Measurements from ENCODE around the gene RBM15.

The RBM15 gene

DNA sequence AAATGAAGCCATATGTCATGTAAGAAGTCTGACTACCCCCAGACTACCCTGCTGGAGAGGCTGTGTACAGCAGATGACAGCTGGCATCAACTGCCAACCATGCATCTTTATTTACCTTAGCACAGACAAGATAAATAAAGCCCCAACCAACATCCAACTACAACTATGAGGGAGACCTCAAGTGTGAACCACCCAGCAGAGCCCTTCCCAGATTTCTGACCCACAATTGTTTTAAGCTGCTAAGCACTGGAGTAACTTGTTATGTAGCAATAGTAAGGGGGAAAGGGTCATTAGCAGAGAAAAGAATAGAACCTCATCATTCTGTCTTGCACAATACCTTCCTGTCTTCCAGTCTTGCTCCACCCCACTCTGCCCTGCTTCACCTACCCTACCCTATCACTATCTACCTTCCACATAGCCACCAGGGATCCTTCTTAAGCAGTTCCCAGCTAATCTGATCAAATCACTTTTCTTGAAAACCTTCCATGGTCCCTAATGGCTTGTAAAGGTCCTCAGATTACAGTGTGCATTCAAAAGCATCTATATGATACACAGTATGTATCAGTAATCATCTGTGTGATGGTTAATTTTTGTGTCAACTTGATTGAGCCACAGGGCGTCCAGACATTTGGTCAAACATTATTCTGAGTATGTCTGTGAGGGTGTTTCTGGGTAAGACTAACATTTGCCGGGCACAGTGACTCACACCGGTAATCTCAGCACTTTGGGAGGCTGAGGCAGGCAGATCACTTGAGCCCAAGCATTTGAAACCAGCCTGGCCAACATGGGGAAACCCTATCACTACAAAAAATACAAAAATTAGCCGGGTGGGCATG, 19.6 kb upstream of the RBM15 start:
- no peak for DNase-seq (ENCODE audit: low read depth in 2 of 2)

DNA sequence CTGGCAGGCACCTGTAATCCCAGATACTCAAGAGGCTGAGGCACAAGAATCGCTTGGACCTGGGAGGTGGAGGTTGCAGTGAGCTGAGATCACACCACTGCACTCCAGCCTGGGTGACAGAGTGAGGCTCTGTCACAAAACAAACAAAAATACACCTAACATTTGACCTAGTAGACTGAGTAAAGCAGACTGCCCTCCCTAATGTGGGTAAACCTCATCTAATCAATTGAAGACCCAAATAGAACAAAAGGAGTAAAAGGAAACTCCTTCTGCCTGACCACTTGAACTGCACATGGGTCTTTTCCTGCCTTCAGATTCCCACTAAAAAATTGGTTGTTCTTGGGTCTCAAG, 19.0 kb upstream of the RBM15 start:
- no peak for DNase-seq (ENCODE audit: low read depth in 2 of 2)

DNA sequence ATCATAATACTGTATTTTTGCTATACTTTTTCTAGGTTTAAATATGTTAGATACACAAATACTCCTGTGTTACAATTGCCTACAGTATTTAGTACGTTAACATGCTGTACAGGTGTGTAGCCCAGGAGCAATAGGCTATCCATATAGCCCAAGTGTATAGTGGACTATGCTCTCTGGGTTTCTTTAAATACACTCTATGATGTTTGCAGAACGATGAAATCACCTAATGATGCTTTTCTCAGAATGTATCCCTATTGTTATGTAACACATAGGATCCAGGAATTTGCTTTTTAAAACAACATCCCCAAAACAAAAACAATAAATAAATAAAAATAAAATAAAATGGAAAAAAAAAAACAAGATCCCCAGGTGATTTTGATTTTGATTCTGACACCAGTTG, 18.1 kb upstream of the RBM15 start:
- no peak for DNase-seq (ENCODE audit: low read depth in 2 of 2)

DNA sequence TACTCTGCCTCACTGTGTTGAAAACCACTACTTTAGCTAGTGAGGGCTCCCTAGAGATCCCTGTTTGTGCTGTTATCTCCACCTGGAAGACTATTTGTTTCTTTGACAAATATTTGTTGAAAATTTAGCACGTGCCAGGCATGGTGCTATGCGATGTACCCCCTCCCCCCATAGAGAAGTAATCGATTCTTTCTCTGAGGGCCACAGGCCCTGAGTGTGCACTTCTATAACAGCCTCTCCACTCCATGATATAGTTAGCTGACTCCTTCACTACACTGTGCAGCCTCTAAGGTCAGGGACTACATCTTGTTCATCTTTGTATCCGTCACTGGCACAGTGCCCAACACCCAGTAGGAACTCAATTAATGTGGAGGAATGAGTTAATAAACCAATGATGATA, 17.3 kb upstream of the RBM15 start:
- DNase-seq (ENCODE audit: low read depth in 2 of 2): no peak

DNA sequence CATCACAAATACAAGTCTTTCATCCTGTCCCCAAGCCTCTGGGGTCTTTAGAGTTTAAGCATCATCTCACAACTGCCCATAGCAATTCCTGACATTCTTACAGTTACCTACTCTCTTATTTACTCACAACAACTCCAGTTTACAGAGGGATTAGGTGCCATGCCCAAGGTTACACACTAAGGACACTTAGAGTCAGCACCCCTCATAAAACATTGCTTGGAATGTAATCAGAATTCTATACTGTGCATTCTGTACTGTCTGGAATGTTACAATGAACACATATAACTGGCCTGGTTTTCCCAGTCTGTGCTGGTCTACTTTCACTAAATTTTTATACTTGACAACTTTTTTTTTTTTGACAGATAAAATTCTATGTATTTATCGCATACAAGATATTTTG, 14.5 kb upstream of the RBM15 start:
- no peak for DNase-seq (ENCODE audit: low read depth in 2 of 2)

DNA sequence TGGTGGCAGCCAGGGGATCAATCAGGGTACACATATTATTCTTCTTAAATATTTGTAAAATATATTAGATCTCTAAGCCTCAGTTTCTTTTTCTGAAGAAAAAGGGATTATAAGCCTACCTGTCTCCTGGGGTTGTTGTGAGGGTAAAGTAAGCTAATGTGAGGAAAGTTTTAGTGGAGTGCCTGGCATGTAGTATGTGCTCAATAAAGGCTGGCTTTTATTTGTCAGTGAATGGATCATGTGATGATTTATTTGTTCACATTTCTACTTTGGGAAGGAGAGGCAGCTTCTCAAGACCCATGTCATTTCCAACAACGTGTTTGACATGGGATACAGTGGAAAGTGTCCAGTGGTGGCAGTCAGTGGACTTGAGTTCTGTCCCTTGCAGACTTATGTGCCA, 12.4 kb upstream of the RBM15 start:
- no peak for DNase-seq (ENCODE audit: low read depth in 2 of 2)

DNA sequence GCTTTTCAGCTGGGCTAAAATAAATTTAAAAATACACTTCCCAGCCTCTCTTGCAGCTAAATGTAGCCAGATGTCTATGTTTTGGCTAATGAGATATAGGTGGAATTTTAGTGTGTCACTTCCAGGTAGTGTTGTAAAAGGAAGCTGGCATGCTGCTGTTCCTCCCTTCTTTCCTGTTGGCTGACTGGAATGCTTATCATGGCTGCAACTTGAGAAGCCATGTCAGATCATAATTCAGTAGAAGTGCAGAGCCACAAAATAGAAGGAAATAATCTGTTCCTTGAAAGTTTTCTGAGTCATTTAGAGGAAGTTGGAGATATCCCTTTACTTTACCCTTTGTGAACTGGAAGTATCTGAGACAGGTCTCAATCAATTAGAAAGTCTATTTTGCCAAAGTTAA, 10.9 kb upstream of the RBM15 start:
- no peak for DNase-seq (ENCODE audit: low read depth in 2 of 2)

DNA sequence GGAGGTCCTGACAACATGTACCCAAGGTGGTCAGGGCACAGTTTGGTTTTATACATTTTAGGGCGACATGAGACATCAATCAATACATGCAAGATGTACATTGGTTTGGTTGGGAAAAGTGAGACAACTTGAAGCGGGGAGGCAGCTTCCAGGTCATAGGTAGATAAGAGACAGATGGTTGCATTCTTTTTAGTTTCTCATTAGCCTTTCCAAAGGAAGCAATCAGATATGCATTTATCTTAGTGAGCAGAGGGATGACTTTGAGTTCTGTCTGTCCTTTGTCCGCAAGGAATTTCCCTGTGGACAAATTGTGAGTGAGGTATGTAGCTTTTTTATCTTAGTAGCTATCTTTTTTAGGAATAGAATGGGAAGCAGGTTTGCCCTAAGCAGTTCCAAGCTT, 10.5 kb upstream of the RBM15 start:
- DNase-seq (ENCODE audit: low read depth in 2 of 2): no peak

DNA sequence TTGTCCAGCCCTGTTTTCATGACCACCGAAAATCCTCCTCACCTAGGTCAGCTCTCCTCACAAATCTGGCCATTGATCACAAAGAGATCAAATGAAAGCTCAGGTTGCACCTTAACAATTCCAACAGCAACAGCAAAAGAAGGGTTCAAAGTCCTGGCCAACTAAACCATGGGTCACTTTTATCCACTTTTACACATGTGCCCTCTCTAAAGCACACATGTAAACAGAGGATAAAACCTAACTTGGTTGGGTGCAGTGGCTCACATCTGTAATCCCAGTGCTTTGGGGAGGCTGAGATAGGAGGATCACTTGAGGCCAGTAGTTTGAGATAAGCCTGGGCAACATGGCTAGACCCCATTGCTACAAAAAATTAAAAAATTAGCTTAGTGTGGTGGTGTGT, 3.9 kb upstream of the RBM15 start:
- no peak for DNase-seq (ENCODE audit: low read depth in 2 of 2)

DNA sequence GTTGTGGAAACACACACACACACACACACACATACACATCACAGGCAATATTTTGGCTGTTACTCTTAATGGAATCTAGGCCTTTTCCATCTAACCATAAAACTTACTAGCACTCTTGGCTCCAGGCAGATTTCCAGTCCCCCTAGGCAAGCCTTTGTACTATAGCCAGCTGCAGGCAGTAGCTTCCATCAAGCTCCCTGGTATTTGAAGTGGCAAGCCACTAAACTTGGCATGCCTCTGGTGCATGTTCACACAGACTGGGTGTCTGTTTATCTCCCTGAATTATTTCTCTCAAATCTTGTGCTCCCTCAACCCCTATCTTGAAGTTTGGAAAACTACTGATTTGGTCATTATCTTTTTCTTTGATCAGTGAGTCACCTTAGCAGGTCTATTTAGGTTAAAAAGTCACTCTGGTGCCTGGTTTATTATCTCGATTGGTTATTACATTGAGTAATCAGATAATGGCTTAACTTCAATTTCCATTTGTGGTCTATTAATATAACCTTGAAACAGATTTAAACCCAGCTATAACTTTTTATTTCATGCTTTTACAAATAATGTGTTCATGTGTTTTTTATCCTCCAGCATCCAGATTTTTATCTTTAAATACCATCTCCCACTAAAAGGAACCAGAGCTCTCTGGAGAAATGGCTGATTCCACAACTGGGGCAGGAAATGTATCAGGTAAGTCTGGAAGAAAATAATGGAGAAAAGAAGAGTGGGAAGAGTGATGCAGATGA, 2.7 kb upstream of the RBM15 start:
- DNase-seq (ENCODE audit: low read depth in 2 of 2): no peak

DNA sequence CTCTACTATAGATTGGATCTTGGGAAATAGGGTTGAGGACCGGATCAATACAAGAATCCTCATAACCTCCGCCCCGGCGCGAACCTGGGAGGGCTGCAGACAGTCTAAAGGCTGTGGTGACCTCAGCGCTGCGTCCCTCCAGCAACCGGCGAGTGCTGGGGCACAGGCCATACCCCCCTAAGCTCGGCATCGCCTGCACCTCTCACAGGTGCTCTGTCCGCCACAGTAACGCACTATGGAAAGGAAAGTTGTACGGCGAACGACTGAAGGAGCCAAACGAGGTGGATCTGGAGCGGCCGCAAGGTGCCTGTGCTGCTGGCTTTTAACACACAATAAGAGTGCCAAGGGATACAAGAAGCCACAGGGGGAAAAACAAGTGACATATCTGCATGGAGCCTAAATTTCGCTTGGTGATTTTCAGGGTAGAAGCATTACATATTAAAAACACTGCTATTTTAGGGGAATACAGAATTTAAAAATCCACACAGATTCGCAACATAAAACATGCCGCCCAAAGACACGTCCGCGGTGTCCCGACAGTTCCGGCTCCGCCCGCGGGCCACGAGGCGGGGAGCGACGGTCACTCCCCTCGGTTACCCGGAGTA, 1.4 kb upstream of the RBM15 start:
- DNase-seq (ENCODE audit: low read depth in 2 of 2): no peak

DNA sequence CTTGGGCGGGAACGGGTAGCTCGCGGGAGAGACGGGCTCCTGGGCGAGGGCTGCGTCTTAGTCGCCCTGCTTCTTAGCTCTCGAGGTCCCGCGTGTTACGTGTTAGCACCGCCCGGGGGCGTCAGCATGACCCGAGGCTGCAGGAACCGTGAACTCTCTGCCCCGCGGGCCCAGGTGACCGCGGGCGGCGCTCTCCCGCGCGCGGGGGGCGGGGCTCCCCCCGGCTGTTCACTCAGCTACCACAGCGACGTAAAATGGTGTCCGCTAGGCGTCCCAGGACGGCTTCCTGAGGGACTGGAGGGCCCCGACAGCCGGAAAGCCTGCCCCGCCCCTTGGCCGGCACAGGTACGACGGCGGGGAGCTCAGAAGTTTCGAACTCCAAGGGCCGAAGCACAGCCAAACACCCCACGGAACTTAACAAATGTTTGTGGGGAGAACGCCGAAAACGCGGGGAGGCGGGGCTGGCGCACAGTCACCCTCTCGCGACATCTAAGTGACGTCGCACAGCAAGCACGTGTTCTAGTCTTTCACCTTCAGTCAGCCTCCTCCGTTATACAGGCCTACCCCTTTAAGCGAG, 780 bp upstream of the RBM15 start:
- no peak for DNase-seq (ENCODE audit: low read depth in 2 of 2)

DNA sequence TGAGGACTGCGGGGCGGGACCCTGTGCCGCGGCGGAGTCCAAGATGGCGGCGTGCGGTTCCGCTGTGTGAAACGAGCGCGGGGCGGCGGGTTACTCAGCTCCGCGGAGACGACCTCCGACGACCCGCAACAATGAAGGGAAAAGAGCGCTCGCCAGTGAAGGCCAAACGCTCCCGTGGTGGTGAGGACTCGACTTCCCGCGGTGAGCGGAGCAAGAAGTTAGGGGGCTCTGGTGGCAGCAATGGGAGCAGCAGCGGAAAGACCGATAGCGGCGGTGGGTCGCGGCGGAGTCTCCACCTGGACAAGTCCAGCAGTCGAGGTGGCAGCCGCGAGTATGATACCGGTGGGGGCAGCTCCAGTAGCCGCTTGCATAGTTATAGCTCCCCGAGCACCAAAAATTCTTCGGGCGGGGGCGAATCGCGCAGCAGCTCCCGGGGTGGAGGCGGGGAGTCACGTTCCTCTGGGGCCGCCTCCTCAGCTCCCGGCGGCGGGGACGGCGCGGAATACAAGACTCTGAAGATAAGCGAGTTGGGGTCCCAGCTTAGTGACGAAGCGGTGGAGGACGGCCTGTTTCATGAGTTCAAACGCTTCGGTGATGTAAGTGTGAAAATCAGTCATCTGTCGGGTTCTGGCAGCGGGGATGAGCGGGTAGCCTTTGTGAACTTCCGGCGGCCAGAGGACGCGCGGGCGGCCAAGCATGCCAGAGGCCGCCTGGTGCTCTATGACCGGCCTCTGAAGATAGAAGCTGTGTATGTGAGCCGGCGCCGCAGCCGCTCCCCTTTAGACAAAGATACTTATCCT, 430 bp downstream of the RBM15 start:
- DNase-seq (ENCODE audit: low read depth in 2 of 2): no peak

DNA sequence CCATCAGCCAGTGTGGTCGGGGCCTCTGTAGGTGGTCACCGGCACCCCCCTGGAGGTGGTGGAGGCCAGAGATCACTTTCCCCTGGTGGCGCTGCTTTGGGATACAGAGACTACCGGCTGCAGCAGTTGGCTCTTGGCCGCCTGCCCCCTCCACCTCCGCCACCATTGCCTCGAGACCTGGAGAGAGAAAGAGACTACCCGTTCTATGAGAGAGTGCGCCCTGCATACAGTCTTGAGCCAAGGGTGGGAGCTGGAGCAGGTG, 961 bp downstream of the RBM15 start:
- DNase-seq (ENCODE audit: low read depth in 2 of 2): no peak

DNA sequence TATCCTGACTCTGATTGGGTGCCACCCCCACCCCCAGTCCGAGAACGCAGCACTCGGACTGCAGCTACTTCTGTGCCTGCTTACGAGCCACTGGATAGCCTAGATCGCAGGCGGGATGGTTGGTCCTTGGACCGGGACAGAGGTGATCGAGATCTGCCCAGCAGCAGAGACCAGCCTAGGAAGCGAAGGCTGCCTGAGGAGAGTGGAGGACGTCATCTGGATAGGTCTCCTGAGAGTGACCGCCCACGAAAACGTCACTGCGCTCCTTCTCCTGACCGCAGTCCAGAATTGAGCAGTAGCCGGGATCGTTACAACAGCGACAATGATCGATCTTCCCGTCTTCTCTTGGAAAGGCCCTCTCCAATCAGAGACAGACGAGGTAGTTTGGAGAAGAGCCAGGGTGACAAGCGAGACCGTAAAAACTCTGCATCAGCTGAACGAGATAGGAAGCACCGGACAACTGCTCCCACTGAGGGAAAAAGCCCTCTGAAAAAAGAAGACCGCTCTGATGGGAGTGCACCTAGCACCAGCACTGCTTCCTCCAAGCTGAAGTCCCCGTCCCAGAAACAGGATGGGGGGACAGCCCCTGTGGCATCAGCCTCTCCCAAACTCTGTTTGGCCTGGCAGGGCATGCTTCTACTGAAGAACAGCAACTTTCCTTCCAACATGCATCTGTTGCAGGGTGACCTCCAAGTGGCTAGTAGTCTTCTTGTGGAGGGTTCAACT, 2.1 kb downstream of the RBM15 start:
- no peak for DNase-seq (ENCODE audit: low read depth in 2 of 2)

DNA sequence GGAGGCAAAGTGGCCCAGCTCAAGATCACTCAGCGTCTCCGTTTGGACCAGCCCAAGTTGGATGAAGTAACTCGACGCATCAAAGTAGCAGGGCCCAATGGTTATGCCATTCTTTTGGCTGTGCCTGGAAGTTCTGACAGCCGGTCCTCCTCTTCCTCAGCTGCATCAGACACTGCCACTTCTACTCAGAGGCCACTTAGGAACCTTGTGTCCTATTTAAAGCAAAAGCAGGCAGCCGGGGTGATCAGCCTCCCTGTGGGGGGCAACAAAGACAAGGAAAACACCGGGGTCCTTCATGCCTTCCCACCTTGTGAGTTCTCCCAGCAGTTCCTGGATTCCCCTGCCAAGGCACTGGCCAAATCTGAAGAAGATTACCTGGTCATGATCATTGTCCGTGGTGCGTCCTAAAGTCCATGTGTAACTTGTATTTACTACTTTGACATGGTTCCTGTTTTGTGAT, 2.7 kb downstream of the RBM15 start:
- no peak for DNase-seq (ENCODE audit: low read depth in 2 of 2)

DNA sequence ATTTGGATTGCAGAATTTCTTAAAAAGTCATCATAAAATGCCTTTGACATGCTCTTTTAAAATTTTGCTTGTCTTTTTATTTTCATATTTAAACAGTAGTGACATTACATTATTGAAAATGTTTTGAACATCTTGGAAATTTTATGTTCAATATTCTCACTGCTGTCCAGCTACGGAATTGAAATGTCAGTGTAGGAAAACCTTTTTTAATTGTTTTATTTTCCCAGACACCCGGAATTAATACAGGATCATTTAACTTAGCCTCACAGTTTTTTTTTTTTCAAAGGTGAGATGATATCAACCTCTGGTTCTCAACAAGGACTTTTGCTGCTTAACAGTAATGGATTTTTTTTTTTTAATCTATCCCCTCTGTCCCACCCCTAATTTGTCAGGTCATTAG, 4.1 kb downstream of the RBM15 start:
- DNase-seq (ENCODE audit: low read depth in 2 of 2): no peak

DNA sequence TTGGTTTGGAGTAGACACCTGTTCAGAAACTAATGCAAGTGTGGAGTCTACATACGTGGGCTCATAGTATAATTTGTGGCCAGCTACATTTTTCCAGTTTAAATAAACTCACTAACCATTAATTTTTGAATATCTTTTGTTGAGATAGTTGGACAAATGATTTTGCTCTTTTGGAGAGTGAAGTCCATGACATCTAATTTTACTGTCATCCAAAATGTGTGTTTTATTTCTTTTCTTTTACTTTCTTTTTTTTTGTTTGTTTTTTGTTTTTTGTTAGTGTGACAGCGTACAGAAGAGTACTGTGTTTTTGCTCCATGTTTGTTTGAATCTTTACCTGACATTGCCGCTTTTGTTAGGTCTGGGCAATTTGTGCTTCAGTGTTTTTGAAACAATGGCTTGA, 5.0 kb downstream of the RBM15 start:
- no peak for DNase-seq (ENCODE audit: low read depth in 2 of 2)

DNA sequence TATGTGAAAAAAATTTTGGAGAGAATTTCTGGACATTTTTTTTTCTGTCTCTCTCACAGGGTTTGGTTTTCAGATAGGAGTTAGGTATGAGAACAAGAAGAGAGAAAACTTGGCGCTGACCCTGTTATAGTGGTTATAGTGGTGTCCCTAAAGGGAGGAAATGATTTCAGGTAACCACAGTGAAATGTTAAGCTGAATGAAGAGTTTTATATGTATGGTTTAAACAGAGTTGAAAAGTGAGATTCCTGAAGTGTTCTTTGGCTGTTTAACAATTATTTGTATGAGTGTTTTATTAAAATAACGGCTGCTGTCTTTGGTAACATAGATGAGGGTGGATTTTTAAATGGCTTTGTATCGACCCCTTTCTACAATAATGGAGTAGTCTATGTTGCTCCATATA, 6.3 kb downstream of the RBM15 start:
- DNase-seq (ENCODE audit: low read depth in 2 of 2): no peak

DNA sequence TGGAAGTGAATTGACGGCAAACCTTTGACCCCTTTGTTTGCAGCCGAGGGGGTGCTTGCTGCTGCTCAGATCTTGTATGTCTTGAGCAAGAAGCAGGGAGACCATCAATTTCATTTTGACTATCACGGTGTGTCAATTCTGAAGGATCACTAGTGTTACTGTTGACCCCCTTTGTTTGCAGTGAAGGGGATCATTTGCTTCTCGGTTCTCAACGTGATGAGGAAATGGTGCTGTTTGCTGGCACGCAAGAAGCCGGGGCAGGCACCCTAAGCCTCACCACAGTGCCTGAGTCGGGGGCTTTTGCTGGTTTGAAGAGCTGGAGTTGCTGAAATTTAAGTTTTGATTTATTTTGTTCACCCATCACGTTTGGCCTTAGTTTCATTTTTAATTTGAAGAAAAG, 7.5 kb downstream of the RBM15 start:
- no peak for DNase-seq (ENCODE audit: low read depth in 2 of 2)

DNA sequence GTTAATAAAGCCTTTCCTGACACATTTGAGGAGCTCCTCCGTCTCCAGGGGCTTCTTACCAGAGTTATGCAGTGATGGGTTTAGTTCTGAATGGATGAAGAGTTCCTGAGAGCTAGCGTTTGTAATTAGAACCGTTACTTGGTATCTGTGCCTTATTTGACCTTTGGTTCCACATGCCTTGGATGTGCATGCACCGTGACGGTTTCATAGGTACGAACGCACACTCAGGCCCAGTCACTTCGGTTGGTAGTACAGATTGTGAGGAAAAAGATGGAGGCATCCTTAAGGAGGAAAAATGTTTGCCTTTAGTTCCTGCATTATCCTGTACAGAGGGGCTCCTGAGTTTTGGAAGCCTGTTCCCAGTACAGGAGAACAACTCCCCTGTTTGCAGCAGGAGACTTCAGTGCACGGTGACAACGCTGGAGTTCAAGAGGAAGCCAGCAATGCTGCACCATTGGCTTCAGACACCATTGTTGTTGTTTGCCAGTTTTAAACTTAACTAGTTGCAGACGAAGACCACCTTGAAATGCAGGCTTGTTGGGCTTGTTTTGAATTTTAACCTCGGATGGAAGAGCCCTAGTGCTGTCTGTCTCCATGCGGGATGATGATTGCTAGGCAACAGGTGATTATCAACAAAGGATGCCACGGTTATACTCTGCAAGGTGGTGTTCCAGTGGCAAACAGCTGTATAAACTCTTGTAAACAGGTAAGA, 8.2 kb downstream of the RBM15 start:
- DNase-seq (ENCODE audit: low read depth in 2 of 2): no peak
